Measurements from ENCODE around the gene ZNF746. TPM values are rescaled to one million over a fixed set of nuclear protein-coding genes. Genes with fewer than 3 reads are reported as not detected.

Gene ZNF746
- total and polyA plus RNA-seq, 11 donors: 5.5 to 12.8 (median 7.5) TPM

DNA sequence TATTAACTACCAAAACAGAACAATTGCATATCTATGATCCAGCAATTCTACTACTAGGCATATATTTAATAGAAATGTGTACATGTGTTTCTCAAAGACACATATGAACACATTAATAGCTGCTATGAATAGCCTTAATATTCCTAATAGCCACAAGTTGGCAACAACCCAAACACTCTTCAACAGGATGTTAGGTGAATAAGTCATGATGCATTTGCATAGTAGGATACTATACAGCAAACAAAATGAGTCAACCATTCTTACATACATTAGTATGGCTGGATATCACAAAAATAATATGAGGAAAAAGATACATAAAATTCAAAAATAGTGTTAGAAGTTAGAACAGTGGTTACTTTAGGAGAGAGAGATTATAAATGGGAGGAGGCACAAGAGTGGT is 26.8 kb upstream of the ZNF746 start:
- H3K27me3 ChIP-seq: no peaks in the 10 kb centered on the region

DNA sequence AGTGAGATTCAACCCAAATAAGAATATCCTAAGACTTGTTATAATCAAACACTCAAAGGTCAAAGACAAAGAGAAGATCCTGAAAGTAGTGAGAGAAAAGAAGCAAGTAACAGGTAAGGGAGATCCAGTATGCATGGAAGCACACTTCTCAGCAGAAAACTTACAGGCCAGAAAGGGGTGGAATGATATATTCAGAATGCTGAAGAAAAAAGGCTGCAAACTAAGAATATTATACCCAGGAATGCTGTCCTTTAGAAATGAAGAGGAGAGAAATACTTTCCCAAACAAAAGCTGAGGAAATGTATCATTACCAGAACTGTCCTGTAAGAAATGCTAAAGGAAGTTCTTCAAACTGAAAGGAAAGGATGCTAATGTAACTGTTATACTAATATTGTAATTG is 12.6 kb upstream of the ZNF746 start:
- intact Hi-C loops (cut with DNase I): no loop called here
- H3K27ac ChIP-seq: no peak overlapping the region
- no peaks in the 10 kb centered on the region for H3K4me1 ChIP-seq
- H3K9me3 ChIP-seq: peaks cover 0 to 73% (median 35%) of the 10 kb centered on the region in 12 donors
- TF ChIP-seq, protein P1, sequence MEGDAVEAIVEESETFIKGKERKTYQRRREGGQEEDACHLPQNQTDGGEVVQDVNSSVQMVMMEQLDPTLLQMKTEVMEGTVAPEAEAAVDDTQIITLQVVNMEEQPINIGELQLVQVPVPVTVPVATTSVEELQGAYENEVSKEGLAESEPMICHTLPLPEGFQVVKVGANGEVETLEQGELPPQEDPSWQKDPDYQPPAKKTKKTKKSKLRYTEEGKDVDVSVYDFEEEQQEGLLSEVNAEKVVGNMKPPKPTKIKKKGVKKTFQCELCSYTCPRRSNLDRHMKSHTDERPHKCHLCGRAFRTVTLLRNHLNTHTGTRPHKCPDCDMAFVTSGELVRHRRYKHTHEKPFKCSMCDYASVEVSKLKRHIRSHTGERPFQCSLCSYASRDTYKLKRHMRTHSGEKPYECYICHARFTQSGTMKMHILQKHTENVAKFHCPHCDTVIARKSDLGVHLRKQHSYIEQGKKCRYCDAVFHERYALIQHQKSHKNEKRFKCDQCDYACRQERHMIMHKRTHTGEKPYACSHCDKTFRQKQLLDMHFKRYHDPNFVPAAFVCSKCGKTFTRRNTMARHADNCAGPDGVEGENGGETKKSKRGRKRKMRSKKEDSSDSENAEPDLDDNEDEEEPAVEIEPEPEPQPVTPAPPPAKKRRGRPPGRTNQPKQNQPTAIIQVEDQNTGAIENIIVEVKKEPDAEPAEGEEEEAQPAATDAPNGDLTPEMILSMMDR (IDR thresholded peaks at IDR 0.05): no peak
- no peak for TF ChIP-seq POLR2A (IDR thresholded peaks at IDR 0.05)
- H3K36me3 ChIP-seq: no peaks in the 10 kb centered on the region
- H3K4me3 ChIP-seq: no peak overlapping the region
- H3K27me3 ChIP-seq: no peaks in the 10 kb centered on the region
- DNase-seq (no peak), ATAC-seq (no peak)

More for the DNA sequence above, 26.8 kb upstream of the ZNF746 start:
- ATAC-seq (no peak), DNase-seq (no peak)
- H3K9me3 ChIP-seq: peaks cover 0 to 32% (median 17%) of the 10 kb centered on the region in 12 donors
- H3K4me3 ChIP-seq: no peak overlapping the region
- TF ChIP-seq POLR2A (IDR thresholded peaks at IDR 0.05): no peak
- no peaks in the 10 kb centered on the region for H3K36me3 ChIP-seq
- no peak overlapping the region for H3K27ac ChIP-seq
- H3K4me1 ChIP-seq: no peaks in the 10 kb centered on the region
- intact Hi-C loops (cut with DNase I): no loop called here

DNA sequence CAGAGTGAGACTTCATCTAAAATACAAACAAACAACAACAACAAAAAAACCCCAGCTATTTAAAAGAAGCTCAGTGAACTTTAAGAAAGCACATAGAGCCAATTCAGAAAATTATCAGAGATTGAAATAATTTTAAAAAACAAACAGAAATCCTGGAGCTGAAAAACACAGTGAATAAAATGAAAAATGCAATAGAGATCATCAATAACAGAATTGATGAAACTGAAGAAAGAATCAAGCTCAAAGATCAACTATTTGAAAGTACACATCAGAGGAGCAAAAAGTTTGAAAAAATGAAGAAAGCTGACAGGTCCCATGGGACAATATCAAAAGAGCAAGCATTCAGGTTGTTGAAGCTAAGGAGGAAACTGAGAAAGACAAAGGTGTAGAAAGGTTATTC is 12.2 kb upstream of the ZNF746 start:
- ATAC-seq: no peak
- H3K4me3 ChIP-seq: no peak overlapping the region
- no peaks in the 10 kb centered on the region for H3K36me3 ChIP-seq
- intact Hi-C loops (cut with DNase I): no loop called here
- DNase-seq: no peak
- no peaks in the 10 kb centered on the region for H3K4me1 ChIP-seq
- no peak for TF ChIP-seq POLR2A (IDR thresholded peaks at IDR 0.05)
- TF ChIP-seq, protein P1 (IDR thresholded peaks at IDR 0.05): no peak
- H3K27me3 ChIP-seq: no peaks in the 10 kb centered on the region
- H3K9me3 ChIP-seq: peaks cover 0 to 78% (median 35%) of the 10 kb centered on the region in 12 donors
- H3K27ac ChIP-seq: no peak overlapping the region

DNA sequence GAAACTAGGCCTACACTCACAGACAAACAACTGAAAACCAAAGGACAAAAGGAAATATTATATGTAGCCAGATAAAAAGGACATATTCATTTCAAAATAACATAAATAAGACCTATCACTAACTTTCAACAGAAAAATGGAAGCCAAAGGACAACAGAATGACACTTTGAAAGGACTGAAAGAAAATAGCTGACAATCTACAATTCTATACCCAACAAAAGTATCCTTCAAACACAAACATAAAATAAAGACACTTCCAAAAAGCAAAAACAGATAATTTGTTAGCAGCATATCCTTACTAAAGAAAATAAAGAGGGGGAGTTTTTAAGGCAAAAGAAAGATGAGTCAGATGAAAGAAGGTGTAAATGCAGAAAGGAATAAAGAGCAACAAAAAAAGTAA is 7.9 kb upstream of the ZNF746 start:
- H3K27ac ChIP-seq: no peak overlapping the region
- no peaks in the 10 kb centered on the region for H3K36me3 ChIP-seq
- DNase-seq: no peak
- no peak for TF ChIP-seq POLR2A (IDR thresholded peaks at IDR 0.05)
- TF ChIP-seq, protein P1 (IDR thresholded peaks at IDR 0.05): no peak
- H3K4me3 ChIP-seq: no peak overlapping the region
- ATAC-seq: no peak
- peaks cover 0 to 51% (median 23%) of the 10 kb centered on the region in 12 donors for H3K9me3 ChIP-seq
- no peaks in the 10 kb centered on the region for H3K4me1 ChIP-seq
- no peaks in the 10 kb centered on the region for H3K27me3 ChIP-seq
- intact Hi-C loops (cut with DNase I): no loop called here

DNA sequence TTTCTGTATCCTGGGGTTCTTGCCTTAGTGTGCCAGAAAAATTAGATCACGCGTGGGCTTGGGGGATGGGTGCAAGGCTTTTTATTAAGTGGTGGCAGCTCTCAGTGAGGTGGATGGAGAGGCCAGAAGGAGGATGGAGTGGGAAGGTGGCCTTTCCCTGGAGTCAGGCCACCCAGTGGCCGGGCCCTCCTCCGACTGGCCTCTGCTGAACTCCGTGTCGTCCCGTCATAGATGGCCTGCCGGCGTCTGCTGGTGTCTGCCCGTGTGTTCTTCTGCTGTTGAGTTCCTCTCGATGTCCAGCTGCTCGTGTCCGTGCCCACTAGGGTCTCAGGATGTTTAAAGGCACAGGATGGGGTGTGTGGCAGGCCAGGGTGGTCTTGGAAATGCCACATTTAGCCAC is 4.0 kb upstream of the ZNF746 start:
- no peak for TF ChIP-seq POLR2A (IDR thresholded peaks at IDR 0.05)
- TF ChIP-seq, protein P1 (IDR thresholded peaks at IDR 0.05): no peak
- WGBS, 4 donors: 59 to 88% (median 69%) methylated on average over 12 to 13 of the region's 13 CpGs
- intact Hi-C loops (cut with DNase I): no loop called here

More for the DNA sequence above, 4.0 kb upstream of the ZNF746 start:
- Histone ChIP-seq H3K27ac (no peak overlapping the region), H3K4me1 (peaks cover 0 to 9% (median 2%) of the 10 kb centered on the region in 12 donors), H3K4me3 (no peak overlapping the region), H3K36me3 (no peaks in the 10 kb centered on the region), H3K27me3 (no peaks in the 10 kb centered on the region), H3K9me3 (peaks cover 0 to 18% (median 6%) of the 10 kb centered on the region in 12 donors)
- no peak for ATAC-seq
- no peak for DNase-seq

All from heart left ventricle (tissue), 16 donors.